DND-41 (cell line): ENCODE measurements around the gene SLC6A15.

Source experiments
- ATAC-seq: fragments of 200-7000 bp; cut with Tn5 transposase; 3 replicates; pipeline ENCODE4 v1.9.1; 2021; ENCODE audit warnings: low read depth; ENCODE audit not compliant: insufficient read depth
- DNase-seq: peaks from one replicate; pipeline ENCODE4 v3.0.0-alpha.2; 2020
- H2AFZ ChIP-seq: 2 replicates; pipeline ENCODE4 v1.6.0; 2012; ENCODE audit warnings: low read depth, low read length
- H3K27ac ChIP-seq: 2 replicates; pipeline ENCODE4 v1.5.1; 2012; ENCODE audit warnings: low read length, inconsistent platforms
- H3K27me3 ChIP-seq: fragments of 200-600 bp; sonication (generic); 2 replicates; pipeline ENCODE4 v1.6.0; 2012; ENCODE audit warnings: low read length, mild to moderate bottlenecking, inconsistent platforms; ENCODE audit not compliant: insufficient read depth, poor library complexity
- H3K36me3 ChIP-seq: 2 replicates; pipeline ENCODE4 v1.5.1; 2012; ENCODE audit warnings: low read length, inconsistent platforms; ENCODE audit not compliant: insufficient read depth
- H3K4me1 ChIP-seq: 2 replicates; pipeline ENCODE4 v1.5.1; 2012; ENCODE audit warnings: mild to moderate bottlenecking, low read length; ENCODE audit not compliant: insufficient read depth
- H3K4me2 ChIP-seq: 2 replicates; pipeline ENCODE4 v1.6.0; 2012; ENCODE audit warnings: mild to moderate bottlenecking, moderate library complexity, low read length, inconsistent platforms; ENCODE audit not compliant: insufficient read depth
- H3K4me3 ChIP-seq, 2 experiments: fragments of 200-600 bp in 1 of 2; shearing (Covaris generic) in 1 of 2; 2 replicates each; pipeline ENCODE4 v1.5.1; 2012 to 2016; ENCODE audit warnings: inconsistent platforms in 2 of 2, low read length in 2 of 2, mild to moderate bottlenecking in 2 of 2, low read depth in 1 of 2, moderate library complexity in 1 of 2
- H3K79me2 ChIP-seq: 2 replicates; pipeline ENCODE4 v1.6.0; 2012; ENCODE audit warnings: low read length, inconsistent platforms; ENCODE audit not compliant: insufficient read depth
- H3K9ac ChIP-seq: 2 replicates; pipeline ENCODE4 v1.6.0; 2012; ENCODE audit warnings: low read depth, mild to moderate bottlenecking, inconsistent platforms, low read length, moderate library complexity
- H3K9me3 ChIP-seq: 2 replicates; pipeline ENCODE4 v1.5.1; 2012; ENCODE audit warnings: low read length, moderate library complexity, mild to moderate bottlenecking, inconsistent platforms; ENCODE audit not compliant: insufficient read depth, severe bottlenecking
- H4K20me1 ChIP-seq: 2 replicates; pipeline ENCODE4 v1.6.0; 2012; ENCODE audit warnings: low read length; ENCODE audit not compliant: insufficient read depth
- EZH2 ChIP-seq: IDR thresholded peaks from 3 replicates; pipeline ENCODE4 v1.6.1; 2012; ENCODE audit warnings: borderline replicate concordance, low read depth, mild to moderate bottlenecking, moderate library complexity, low read length, inconsistent platforms; ENCODE audit not compliant: severe bottlenecking
- TF ChIP-seq, protein P1 (sequence below): IDR thresholded peaks from 2 replicates; pipeline ENCODE4 v1.5.1; 2012; ENCODE audit warnings: borderline replicate concordance, low read length, moderate library complexity, mild to moderate bottlenecking; ENCODE audit not compliant: poor library complexity, severe bottlenecking; ENCODE audit errors: extremely low read depth

Gene SLC6A15

DNA sequence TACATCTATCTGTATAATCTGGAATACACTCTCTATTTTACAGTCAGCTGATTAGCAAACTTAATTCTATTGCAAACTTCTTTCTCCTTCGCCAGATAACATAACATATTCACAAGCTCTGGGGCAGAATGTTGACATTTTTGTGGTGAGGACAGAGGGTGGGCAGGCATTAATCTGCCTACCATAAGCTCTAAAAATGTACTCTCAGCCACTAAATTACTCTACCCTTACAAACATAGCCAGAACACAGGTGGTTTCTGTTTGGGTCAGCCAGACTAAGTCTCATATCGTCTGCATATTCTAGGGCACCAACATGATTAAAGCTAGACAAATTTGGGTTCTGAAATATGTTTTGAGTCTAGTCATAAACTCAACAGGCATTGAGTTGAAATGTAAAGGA is 90.1 kb downstream of the SLC6A15 start:
- H3K4me3 ChIP-seq: no peak overlapping the region
- no peaks in the 10 kb centered on the region for H4K20me1 ChIP-seq
- no peak for ATAC-seq
- TF ChIP-seq EZH2: no peak
- TF ChIP-seq, protein P1, sequence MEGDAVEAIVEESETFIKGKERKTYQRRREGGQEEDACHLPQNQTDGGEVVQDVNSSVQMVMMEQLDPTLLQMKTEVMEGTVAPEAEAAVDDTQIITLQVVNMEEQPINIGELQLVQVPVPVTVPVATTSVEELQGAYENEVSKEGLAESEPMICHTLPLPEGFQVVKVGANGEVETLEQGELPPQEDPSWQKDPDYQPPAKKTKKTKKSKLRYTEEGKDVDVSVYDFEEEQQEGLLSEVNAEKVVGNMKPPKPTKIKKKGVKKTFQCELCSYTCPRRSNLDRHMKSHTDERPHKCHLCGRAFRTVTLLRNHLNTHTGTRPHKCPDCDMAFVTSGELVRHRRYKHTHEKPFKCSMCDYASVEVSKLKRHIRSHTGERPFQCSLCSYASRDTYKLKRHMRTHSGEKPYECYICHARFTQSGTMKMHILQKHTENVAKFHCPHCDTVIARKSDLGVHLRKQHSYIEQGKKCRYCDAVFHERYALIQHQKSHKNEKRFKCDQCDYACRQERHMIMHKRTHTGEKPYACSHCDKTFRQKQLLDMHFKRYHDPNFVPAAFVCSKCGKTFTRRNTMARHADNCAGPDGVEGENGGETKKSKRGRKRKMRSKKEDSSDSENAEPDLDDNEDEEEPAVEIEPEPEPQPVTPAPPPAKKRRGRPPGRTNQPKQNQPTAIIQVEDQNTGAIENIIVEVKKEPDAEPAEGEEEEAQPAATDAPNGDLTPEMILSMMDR: no peak
- no peak overlapping the region for H2AFZ ChIP-seq
- no peak overlapping the region for H3K9ac ChIP-seq
- no peaks in the 10 kb centered on the region for H3K4me1 ChIP-seq
- H3K79me2 ChIP-seq: no peaks in the 10 kb centered on the region
- no peaks in the 10 kb centered on the region for H3K9me3 ChIP-seq
- no peaks in the 10 kb centered on the region for H3K36me3 ChIP-seq
- DNase-seq: no peak
- H3K4me2 ChIP-seq: no peak overlapping the region
- H3K27me3 ChIP-seq: no peaks in the 10 kb centered on the region
- H3K27ac ChIP-seq: no peak overlapping the region

DNA sequence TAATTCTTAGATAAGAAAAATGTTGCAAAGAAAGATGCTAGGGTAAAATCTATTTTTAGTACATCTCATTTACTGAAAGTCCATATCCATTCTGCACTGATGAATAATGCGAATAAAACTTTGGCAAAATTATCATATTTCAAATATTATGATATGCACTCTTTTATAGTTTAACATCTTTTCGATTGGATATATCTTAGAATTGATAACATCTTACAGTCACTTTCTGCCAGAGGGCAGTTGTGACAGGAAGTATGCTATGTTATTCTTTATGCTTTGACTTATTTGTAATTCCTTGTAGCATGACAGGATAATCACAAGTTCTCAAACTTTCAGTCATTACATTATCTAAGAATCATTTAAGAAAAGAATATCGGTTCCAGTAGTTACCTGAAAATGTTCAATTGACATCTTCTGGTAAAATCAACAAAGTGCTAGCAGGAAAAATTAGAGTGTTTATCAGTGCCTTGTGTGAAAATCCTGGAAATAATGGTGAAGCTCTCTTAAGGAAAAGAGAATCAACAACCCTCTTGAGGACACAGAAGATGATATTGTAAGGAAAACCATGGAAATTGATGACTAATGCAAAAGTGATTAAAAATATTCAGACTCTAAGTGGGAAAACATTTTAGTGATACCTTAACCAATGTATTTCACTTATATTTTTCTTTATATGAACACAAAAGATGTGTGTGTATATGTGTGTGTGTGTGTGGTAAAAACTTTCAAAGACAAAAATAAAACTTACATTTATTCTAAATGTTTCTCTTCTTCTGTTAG is 95.5 kb downstream of the SLC6A15 start:
- H3K4me1 ChIP-seq: no peaks in the 10 kb centered on the region
- H3K9me3 ChIP-seq: no peaks in the 10 kb centered on the region
- TF ChIP-seq, protein P1: no peak
- TF ChIP-seq EZH2: no peak
- H2AFZ ChIP-seq: no peak overlapping the region
- no peak overlapping the region for H3K4me3 ChIP-seq
- DNase-seq (no peak), ATAC-seq (no peak)
- no peaks in the 10 kb centered on the region for H3K27me3 ChIP-seq
- no peak overlapping the region for H3K9ac ChIP-seq
- no peak overlapping the region for H3K4me2 ChIP-seq
- H3K36me3 ChIP-seq: no peaks in the 10 kb centered on the region
- H4K20me1 ChIP-seq: no peaks in the 10 kb centered on the region
- H3K79me2 ChIP-seq: no peaks in the 10 kb centered on the region
- no peak overlapping the region for H3K27ac ChIP-seq

DNA sequence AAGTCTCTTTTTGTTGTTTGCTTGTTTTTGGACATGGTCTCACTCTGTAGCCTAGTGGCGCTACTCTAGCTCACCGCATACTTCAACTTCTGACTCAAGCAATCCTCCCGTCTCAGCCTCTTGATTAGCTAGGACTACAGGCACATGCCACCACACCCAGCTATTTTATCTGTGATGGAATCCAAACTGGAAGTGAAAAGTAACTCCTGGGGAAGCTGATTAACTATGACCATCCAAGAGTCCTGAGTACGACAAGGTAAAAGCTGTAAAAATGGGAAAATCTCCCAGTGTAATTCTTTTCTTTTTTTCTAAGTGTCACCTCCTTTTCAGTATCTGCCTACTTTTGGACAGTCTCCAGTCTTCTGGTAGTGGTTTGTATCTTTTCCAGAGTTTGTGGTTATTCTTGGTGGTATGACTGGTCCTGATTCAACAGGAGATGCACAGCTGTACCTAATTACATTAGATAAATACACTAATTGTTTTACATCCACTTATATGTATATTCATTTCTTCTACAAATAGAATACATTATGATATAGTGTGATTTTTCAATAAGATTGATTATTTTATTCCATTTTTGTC is 97.8 kb downstream of the SLC6A15 start:
- Histone ChIP-seq H3K4me1 (no peaks in the 10 kb centered on the region), H3K36me3 (no peaks in the 10 kb centered on the region), H3K4me2 (no peak overlapping the region), H2AFZ (no peak overlapping the region), H3K27me3 (no peaks in the 10 kb centered on the region), H3K27ac (no peak overlapping the region), H4K20me1 (no peaks in the 10 kb centered on the region), H3K9ac (no peak overlapping the region), H3K4me3 (no peak overlapping the region), H3K9me3 (no peaks in the 10 kb centered on the region), H3K79me2 (no peaks in the 10 kb centered on the region)
- ATAC-seq: no peak
- no peak for DNase-seq
- TF ChIP-seq, protein P1: no peak
- TF ChIP-seq EZH2: no peak
